ENCODE data around the gene GMDS.

GMDS gene

GRCh38 chr6:1832844-1833787 is 412.3 kb downstream of the GMDS start:
- DNase-seq (ENCODE audit: low spot score), result no peak

DNA sequence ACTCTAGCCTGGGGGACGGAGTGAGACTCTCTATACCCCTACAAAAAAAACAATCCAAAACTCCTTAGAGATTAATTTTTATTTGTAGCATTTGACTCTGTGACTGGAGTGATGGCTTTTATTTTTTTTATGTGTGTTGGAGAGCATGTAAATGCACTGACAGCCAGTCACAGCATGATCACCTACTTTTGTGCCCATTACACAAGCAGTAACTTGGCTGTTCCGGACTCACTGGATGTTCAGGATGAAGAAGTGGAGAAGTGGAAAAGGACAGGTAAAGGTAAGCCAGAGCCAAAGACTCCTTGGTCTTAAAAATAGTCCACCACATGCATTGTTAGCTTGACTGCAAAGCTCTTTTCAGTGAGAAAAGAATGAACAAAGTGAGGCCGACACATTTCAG is 413.0 kb downstream of the GMDS start:
- DNase-seq (ENCODE audit: low spot score), result no peak

DNA sequence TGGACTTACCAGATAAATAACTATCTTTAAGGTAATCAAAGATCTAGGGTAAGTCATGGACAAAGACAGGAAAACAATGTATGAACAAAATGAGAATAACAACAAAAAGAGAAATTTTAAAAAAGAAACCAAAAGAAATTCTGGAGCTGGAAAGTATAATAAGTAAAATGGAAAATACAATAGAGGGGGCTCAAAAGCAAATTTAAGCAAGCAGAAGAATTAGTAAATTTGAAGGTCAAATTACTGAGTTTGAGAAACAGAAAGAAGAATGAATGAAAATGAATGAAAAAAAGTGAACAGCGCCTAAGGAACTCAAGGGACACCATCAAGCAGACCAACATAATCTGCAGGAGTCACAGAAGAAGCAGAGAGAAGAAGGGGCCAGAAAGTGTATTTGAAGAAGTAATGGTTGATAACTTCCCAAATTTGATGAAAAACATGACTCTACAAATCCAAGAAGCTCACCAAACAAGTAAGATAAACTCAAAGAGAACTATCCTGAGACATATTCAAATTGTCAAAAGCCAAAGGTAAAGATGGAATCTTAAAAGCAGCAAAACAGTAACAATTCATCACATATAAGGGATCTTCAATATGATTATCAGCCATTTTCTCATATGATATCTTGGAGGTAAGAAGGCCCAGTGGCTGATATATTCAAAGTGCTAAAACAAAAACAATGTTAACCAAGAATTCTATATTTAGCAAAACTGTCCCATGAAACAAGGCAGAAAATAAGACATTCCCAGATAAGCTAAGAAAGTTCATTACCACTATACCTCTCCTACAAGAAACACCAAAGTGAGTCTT is 417.2 kb downstream of the GMDS start:
- no peak for DNase-seq (ENCODE audit: low spot score)

DNA sequence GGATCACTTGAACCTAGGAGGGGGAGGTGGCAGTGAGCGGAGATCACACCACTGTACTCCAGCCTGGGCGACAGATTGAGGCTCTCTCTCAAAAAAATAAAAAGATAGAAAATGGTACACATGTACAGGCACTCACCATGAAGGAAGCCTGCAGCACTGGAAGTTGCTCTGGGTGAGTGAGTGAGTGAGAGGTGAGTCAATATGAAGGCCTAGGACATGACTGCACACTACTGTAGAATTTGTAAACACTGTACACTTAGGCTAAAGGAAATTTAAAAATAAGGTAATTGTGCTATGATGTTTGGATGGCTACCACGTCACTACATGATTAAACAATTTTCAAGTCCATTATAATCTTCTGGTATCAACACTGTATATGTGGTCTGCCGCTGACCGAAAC is 419.5 kb downstream of the GMDS start:
- peak; percentile 8 for DNase-seq (ENCODE audit: low spot score)

GRCh38 chr6:1825277-1825676 is 420.1 kb downstream of the GMDS start:
- DNase-seq (ENCODE audit: low spot score), result no peak

GRCh38 chr6:1821513-1822183 is 423.8 kb downstream of the GMDS start:
- no peak for DNase-seq (ENCODE audit: low spot score)

GRCh38 chr6:1821164-1821512 is 424.3 kb downstream of the GMDS start:
- DNase-seq (ENCODE audit: low spot score), result no peak

DNA sequence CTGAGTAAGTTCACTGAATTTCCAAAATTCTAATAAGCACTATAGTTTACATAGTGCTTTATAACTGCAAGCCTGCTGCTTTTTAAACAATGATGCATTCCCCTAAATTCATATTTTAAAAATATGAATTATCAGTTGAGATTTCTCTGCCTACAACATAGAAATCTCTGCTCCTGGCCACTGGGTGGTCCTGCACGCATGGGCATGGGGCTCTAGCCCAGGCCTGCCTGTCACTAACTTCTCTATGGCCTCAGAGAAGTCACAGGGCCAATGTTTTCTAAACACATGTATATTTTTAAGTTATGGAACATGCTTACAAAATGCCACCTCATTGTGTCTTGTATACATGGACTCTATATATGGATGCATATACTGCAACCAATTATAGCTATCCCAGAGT is 424.7 kb downstream of the GMDS start:
- DNase-seq (ENCODE audit: low spot score), result no peak

- DNase-seq (ENCODE audit: low spot score), result no peak
Measured at GRCh38 chr6:1820165-1820564, 425.2 kb downstream of the GMDS start.

DNA sequence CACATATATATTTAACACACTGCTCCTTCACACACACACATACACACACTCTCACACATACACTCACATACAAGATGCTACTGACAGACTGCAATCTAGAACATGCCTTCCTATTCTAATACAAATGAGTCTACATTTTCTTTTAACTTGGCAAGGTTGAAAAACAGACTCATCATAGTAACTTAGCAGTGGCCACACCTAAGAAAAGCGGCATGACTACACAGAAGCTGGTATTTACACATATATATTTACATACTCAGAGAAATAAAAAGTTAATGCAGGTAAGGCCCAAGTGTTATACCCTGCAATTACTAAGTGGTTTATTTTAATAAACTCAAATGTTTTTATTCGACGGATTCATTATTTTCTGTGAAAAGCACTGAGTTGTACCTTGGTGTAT is 426.4 kb downstream of the GMDS start:
- DNase-seq (ENCODE audit: low spot score), result no peak

DNA sequence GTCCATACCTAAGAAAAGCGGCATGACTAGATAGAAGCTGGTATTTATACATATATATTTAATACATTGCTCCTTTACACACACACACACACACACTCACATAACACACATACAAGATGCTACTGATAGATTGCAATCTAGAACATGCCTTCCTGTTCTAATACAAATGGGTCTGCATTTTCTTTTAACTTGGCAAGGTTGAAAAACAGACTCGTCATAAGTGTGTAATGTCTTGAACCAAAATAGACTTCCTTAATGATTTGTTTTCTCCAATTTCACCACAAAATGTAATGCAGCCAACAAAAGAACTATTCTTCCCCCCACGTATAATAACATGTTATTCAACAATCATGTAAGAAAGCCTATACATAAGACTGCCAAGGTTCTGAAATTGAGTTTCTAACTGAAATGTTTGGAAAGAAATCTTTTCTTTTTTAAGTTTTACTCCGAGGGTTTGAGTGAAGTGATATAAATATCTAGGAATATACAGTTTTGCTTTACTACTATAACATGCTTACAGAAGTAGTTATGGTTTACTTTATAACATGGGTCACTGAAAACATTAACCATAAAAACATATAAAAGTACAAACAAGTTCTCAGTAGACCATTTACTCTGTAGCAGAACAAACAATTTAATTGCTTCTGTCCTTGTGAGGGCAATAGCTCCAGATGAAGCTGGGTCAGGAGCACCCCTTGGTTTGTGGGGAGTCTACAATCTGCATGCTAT is 428.2 kb downstream of the GMDS start:
- no peak for DNase-seq (ENCODE audit: low spot score)

DNA sequence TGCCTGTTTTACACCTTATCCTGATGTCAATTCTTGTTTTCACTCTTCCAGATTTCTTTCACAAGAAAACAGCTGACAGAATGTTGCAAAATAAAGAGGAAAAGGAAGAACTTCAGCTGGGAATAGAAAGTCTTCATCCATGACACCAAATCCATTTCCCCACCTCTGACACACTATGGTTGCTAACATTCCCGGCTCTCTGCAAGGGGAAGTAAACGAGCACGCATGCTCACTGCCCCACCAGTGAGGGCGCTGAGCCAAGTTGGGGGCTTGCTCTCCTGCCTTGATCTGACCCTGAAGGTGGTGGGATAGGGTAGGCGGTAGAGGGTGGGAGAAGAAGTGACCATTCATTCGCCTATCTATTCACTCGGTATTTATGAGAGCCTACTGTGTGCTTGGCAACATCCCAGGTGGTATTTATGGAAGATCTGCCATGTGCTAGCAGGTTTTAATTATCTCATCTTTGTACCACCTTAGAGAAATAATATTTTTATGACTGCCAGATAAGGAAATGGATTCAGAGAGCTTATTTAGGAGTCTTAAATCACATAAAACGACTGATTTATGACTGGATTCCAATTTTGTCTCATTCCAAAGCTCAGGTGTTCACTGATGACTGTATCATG is 429.5 kb downstream of the GMDS start:
- DNase-seq (ENCODE audit: low spot score), result no peak

DNA sequence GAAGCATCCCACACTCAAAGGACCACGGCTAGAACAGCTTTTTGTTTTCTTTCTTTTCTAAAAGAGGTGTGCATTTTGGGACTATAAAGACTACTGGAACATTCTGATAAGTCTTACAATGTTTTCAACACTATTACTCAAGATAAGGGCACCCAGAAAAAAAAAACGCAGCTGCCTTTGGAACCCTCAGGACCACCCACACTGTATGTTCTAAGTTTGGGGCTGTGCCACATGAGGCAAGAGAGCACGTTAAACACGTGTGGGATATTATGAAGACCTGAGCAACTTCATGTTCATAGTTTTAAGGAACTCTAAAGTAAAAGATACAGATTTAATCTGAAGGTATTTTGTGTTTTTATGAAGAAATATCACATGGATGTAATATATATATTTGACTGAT is 431.1 kb downstream of the GMDS start:
- DNase-seq (ENCODE audit: low spot score), result no peak

- no peak for DNase-seq (ENCODE audit: low spot score)
Measured at GRCh38 chr6:1812487-1812886, 432.9 kb downstream of the GMDS start.

- no peak for DNase-seq (ENCODE audit: low spot score)
Measured at GRCh38 chr6:1812034-1812433, 433.4 kb downstream of the GMDS start.

DNA sequence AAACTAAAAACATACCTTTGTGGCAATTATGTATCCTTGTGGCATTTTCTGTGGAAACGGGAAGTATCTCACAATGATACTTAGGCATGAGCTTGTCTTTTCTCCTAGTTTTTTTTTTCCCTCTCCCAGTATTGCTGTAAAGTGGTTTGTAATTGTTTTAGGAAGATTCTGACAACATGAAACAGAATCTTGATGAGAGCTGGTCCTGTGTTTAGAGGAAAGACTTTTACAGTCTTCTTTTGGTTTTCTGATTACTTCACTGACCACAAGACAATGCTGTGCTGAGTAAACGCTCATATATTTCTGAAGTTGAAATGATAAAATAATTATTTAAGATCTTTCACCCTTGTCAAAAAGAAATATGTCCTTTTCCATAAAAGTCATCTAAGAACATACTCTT is 434.5 kb downstream of the GMDS start:
- no peak for DNase-seq (ENCODE audit: low spot score)

DNA sequence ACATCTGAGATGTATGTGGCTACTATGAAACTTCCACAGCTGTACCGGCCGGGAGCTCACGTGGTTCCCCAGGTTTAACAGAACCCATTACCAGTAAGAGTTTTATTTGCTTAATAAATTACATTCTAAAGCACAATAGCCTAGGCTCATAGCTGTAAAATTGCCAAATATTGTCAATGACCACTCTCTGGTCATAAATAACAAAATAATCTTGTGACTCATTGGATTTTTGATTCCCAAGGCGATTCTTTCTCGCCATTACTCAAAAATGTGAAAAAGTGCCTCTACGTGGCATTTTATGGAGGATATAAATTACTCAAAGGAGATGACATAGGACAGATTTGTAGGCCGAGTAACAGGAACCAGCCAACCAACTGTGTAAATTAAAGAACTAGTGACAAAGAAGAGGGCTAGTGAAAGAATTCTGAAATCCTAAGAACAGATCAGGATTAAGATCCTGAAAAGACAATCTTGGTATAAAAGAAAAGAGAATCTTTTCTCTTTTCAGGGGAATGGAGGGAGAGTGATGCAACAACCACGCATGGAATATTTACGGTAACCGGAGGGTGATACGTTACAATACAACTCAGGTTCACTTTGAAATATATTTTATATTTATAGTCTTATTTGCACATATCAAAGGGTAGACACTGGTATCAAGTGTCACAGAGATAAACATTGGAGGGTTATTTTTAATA is 436.0 kb downstream of the GMDS start:
- DNase-seq (ENCODE audit: low spot score), result no peak

GRCh38 chr6:1806935-1807334 is 438.5 kb downstream of the GMDS start:
- DNase-seq (ENCODE audit: low spot score), result no peak

- DNase-seq (ENCODE audit: low spot score), result no peak
Measured at GRCh38 chr6:1802491-1803395, 442.7 kb downstream of the GMDS start.

GRCh38 chr6:1801401-1801800 is 444.0 kb downstream of the GMDS start:
- DNase-seq (ENCODE audit: low spot score), result no peak
